Keratinocyte (primary cell): Measurements from ENCODE around the gene LAMA2. TPM values are rescaled to one million over a fixed set of nuclear protein-coding genes. Genes with fewer than 3 reads are reported as not detected.

Source experiments
- DNase-seq: peaks from one replicate; pipeline ENCODE4 v3.0.0-alpha.2; 2011; ENCODE audit warnings: low read depth, missing footprints, low spot score
- FAIRE-seq: peaks from 2 replicates; lab custom pipeline; 2011; peaks lifted over from hg19 to GRCh38; lab: Jason Lieb, UNC
- H2AFZ ChIP-seq: 2 replicates; pipeline ENCODE4 v1.6.0; 2012; ENCODE audit warnings: low read length, control low read depth, inconsistent platforms; ENCODE audit not compliant: control insufficient read depth
- H3K27ac ChIP-seq: 2 replicates; pipeline ENCODE4 v1.5.1; 2011; ENCODE audit warnings: low read length; ENCODE audit not compliant: control insufficient read depth, insufficient read depth
- H3K27me3 ChIP-seq: 3 replicates; pipeline ENCODE4 v1.6.0; 2011; ENCODE audit warnings: low read length; ENCODE audit not compliant: control insufficient read depth, insufficient read depth; ENCODE audit errors: extremely low read depth
- H3K36me3 ChIP-seq, 2 experiments: 2 replicates in 1 of 2; 3 replicates in 1 of 2; pipeline ENCODE4 v1.5.1; 2011; ENCODE audit warnings: low read length in 2 of 2, mild to moderate bottlenecking in 1 of 2; ENCODE audit not compliant: control insufficient read depth in 2 of 2, insufficient read depth in 2 of 2; ENCODE audit errors: extremely low read depth in 1 of 2
- H3K4me1 ChIP-seq: 3 replicates; pipeline ENCODE4 v1.5.1; 2011; ENCODE audit warnings: low read length; ENCODE audit not compliant: control insufficient read depth, insufficient read depth; ENCODE audit errors: extremely low read depth
- H3K4me2 ChIP-seq: 3 replicates; pipeline ENCODE4 v1.6.0; 2011; ENCODE audit warnings: low read depth, low read length; ENCODE audit not compliant: control insufficient read depth, insufficient read depth; ENCODE audit errors: extremely low read depth
- H3K4me3 ChIP-seq, 3 experiments: fragments of 200-600 bp in 1 of 3; sonication (generic) in 1 of 3; 2 replicates in 2 of 3; 3 replicates in 1 of 3; pipeline ENCODE4 v1.5.1; 2011 to 2016; ENCODE audit warnings: low read length in 3 of 3, mild to moderate bottlenecking in 3 of 3, control low read depth in 2 of 3, inconsistent platforms in 1 of 3, low read depth in 1 of 3, mixed read lengths in 1 of 3, mixed run types in 1 of 3, moderate library complexity in 1 of 3; ENCODE audit not compliant: control insufficient read depth in 2 of 3, insufficient read depth in 2 of 3; ENCODE audit errors: extremely low read depth in 1 of 3
- H3K79me2 ChIP-seq: 2 replicates; pipeline ENCODE4 v1.6.0; 2012; ENCODE audit warnings: low read length; ENCODE audit not compliant: control insufficient read depth, insufficient read depth
- H3K9ac ChIP-seq: 3 replicates; pipeline ENCODE4 v1.6.0; 2011; ENCODE audit warnings: low read length; ENCODE audit not compliant: control insufficient read depth, insufficient read depth; ENCODE audit errors: extremely low read depth
- H3K9me1 ChIP-seq: 3 replicates; pipeline ENCODE4 v1.6.0; 2011; ENCODE audit warnings: low read length; ENCODE audit not compliant: control insufficient read depth, insufficient read depth; ENCODE audit errors: extremely low read depth
- H3K9me3 ChIP-seq: 2 replicates; pipeline ENCODE4 v1.5.1; 2012; ENCODE audit warnings: low read depth, low read length; ENCODE audit not compliant: control insufficient read depth
- H4K20me1 ChIP-seq: 3 replicates; pipeline ENCODE4 v1.6.0; 2011; ENCODE audit warnings: low read length; ENCODE audit not compliant: control insufficient read depth, insufficient read depth; ENCODE audit errors: extremely low read depth
- CTCF ChIP-seq, 3 experiments: IDR thresholded peaks in 1 of 3; conservative IDR thresholded peaks in 1 of 3; optimal IDR thresholded peaks in 1 of 3; 2 replicates in 2 of 3; 3 replicates in 1 of 3; pipeline versions ENCODE3 to v1.5.1; 2011; ENCODE audit warnings: low read length in 3 of 3, mild to moderate bottlenecking in 3 of 3, moderate library complexity in 2 of 3, control low read depth in 1 of 3, inconsistent platforms in 1 of 3; ENCODE audit not compliant: insufficient read depth in 2 of 3; ENCODE audit errors: extremely low read depth in 1 of 3
- EZH2 ChIP-seq: IDR thresholded peaks from one replicate; pipeline ENCODE4 v1.6.1; 2012; ENCODE audit warnings: inconsistent platforms, mild to moderate bottlenecking, low read length, moderate library complexity
- dilution Hi-C: fragments of 300-500 bp; cut with MboI; formaldehyde crosslinking; loops from one replicate; pipeline ENCODE4 v1.7.0; 2020; ENCODE audit warnings: low sequenced_read_pairs; ENCODE audit not compliant: extremely low pct_ligation_motif_present
- polyA plus RNA-seq, 5 experiments: library from polyadenylated mRNA; depleted of rRNA in 3 of 5; stranded (reverse) in 3 of 5; stranded (forward) in 1 of 5; unstranded in 1 of 5; fragments of >200 nt; gene quantifications; 1 replicate in 1 of 5; 2 replicates in 3 of 5; 3 replicates in 1 of 5; pipeline versions ENCODE4 v1.2.1 to v1.2.3, GENCODE V29; 2011 to 2012; ENCODE audit warnings: missing spikeins in 2 of 5, low read depth in 1 of 5, low replicate concordance in 1 of 5

LAMA2 gene
- polyA plus RNA-seq, 1 donor (not counting 4 experiments of a cell fraction or from before 2014, with no cell fraction given) = 1.4 TPM

GRCh38 chr6:129544892-129545612, 662.1 kb downstream of the LAMA2 start:
- no peaks in the 10 kb centered on the region for H3K79me2 ChIP-seq
- no peak overlapping the region for H3K4me3 ChIP-seq
- no peak overlapping the region for H3K4me2 ChIP-seq
- H3K27me3 ChIP-seq = no peaks in the 10 kb centered on the region
- dilution Hi-C loops = no loop called here
- no peaks in the 10 kb centered on the region for H3K9me3 ChIP-seq
- no peaks in the 10 kb centered on the region for H3K4me1 ChIP-seq
- no peak overlapping the region for H2AFZ ChIP-seq
- no peaks in the 10 kb centered on the region for H4K20me1 ChIP-seq
- no peak for TF ChIP-seq CTCF (optimal IDR thresholded peaks at IDR 0.05 in 1 of 3, IDR thresholded peaks at IDR 0.05 in 1 of 3, conservative IDR thresholded peaks at IDR 0.05 in 1 of 3; ENCODE audit: extremely low read depth in 1 of 3, insufficient read depth in 2 of 3, low read length in 3 of 3)
- TF ChIP-seq EZH2 = no peak
- H3K36me3 ChIP-seq = no peaks in the 10 kb centered on the region
- H3K9ac ChIP-seq = no peak overlapping the region
- DNase-seq (no peak), FAIRE-seq (no peak)
- no peak overlapping the region for H3K27ac ChIP-seq
- no peaks in the 10 kb centered on the region for H3K9me1 ChIP-seq

GRCh38 chr6:129546702-129547101, 663.8 kb downstream of the LAMA2 start:
- peak; percentile 5 for FAIRE-seq
- H3K4me1 ChIP-seq = no peaks in the 10 kb centered on the region
- no peak overlapping the region for H3K27ac ChIP-seq
- DNase-seq = no peak
- no peak overlapping the region for H3K4me2 ChIP-seq
- H2AFZ ChIP-seq = no peak overlapping the region
- H3K4me3 ChIP-seq = no peak overlapping the region
- no peaks in the 10 kb centered on the region for H3K79me2 ChIP-seq
- no peaks in the 10 kb centered on the region for H4K20me1 ChIP-seq
- no peaks in the 10 kb centered on the region for H3K27me3 ChIP-seq
- no peaks in the 10 kb centered on the region for H3K9me1 ChIP-seq
- dilution Hi-C loops = no loop called here
- TF ChIP-seq CTCF (optimal IDR thresholded peaks at IDR 0.05 in 1 of 3, IDR thresholded peaks at IDR 0.05 in 1 of 3, conservative IDR thresholded peaks at IDR 0.05 in 1 of 3; ENCODE audit: extremely low read depth in 1 of 3, insufficient read depth in 2 of 3, low read length in 3 of 3) = no peak
- TF ChIP-seq EZH2 = no peak
- H3K9me3 ChIP-seq = no peaks in the 10 kb centered on the region
- no peak overlapping the region for H3K9ac ChIP-seq
- no peaks in the 10 kb centered on the region for H3K36me3 ChIP-seq
